Measurements from ENCODE around the gene RAB31. TPM values are rescaled to one million over a fixed set of nuclear protein-coding genes. Genes with fewer than 3 reads are reported as not detected.

Gene RAB31
- polyA plus RNA-seq, 1 donor from 2014 or later = 16.3 TPM

DNA sequence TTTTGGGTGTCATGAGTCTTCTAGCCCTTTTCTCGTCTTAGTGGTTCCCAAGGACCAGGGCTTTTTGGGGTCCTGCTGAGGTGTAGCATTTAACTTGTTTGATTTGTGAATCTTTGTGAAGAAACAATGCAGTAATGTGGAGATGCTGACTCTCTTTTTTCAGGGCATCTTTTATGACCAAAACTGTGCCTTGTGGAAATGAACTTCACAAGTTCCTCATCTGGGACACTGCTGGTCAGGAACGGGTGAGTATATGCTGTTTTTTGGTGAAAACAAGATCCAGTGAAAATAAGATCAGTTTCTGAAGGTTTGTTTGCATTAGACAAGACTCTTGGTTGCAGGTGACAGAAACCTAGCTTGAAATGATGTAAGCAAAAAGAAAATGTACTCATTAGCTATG, 83.9 kb downstream of the RAB31 start:
- Histone ChIP-seq H3K9me2 (ENCODE audit: insufficient read depth, low read length) (no peaks in the 10 kb centered on the region), H3K9ac (ENCODE audit: low read length) (no peak overlapping the region), H3K79me2 (replicated peaks; ENCODE audit: insufficient read depth, low read length) (no peaks in the 10 kb centered on the region), H3K27ac (ENCODE audit: low read length) (no peak overlapping the region), H4K20me1 (ENCODE audit: insufficient read depth) (no peaks in the 10 kb centered on the region), H3F3A (ENCODE audit: insufficient read depth, low read length, poor library complexity, severe bottlenecking) (no peaks in the 10 kb centered on the region), H3K27me3 (ENCODE audit: insufficient read depth, low read depth, low read length) (no peaks in the 10 kb centered on the region), H3K4me2 (ENCODE audit: low read length) (no peak overlapping the region), H3K9me3 (ENCODE audit: low read length) (no peaks in the 10 kb centered on the region), H3K36me3 (ENCODE audit: insufficient read depth, low read length) (no peaks in the 10 kb centered on the region), H2AFZ (ENCODE audit: low read depth, low read length) (no peak overlapping the region), H3K4me3 (ENCODE audit: low read length) (no peak overlapping the region)
- TF ChIP-seq, protein P1, sequence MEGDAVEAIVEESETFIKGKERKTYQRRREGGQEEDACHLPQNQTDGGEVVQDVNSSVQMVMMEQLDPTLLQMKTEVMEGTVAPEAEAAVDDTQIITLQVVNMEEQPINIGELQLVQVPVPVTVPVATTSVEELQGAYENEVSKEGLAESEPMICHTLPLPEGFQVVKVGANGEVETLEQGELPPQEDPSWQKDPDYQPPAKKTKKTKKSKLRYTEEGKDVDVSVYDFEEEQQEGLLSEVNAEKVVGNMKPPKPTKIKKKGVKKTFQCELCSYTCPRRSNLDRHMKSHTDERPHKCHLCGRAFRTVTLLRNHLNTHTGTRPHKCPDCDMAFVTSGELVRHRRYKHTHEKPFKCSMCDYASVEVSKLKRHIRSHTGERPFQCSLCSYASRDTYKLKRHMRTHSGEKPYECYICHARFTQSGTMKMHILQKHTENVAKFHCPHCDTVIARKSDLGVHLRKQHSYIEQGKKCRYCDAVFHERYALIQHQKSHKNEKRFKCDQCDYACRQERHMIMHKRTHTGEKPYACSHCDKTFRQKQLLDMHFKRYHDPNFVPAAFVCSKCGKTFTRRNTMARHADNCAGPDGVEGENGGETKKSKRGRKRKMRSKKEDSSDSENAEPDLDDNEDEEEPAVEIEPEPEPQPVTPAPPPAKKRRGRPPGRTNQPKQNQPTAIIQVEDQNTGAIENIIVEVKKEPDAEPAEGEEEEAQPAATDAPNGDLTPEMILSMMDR (IDR thresholded peaks at IDR 0.05; ENCODE audit: poor library complexity, severe bottlenecking) = no peak
- TF ChIP-seq POLR2AphosphoS5 (IDR thresholded peaks at IDR 0.05) = no peak
- no peak for TF ChIP-seq EP300 (conservative IDR thresholded peaks at IDR 0.05; ENCODE audit: poor library complexity, severe bottlenecking)
- no peak for TF ChIP-seq MXI1 (conservative IDR thresholded peaks at IDR 0.05; ENCODE audit: poor library complexity, severe bottlenecking)
- no peak for TF ChIP-seq TAF1 (IDR thresholded peaks at IDR 0.05; ENCODE audit: low read depth)
- TF ChIP-seq RAD21 (conservative IDR thresholded peaks at IDR 0.05) = no peak
- TF ChIP-seq SMC3 (conservative IDR thresholded peaks at IDR 0.05; ENCODE audit: poor library complexity) = no peak
- TF ChIP-seq, protein P2, sequence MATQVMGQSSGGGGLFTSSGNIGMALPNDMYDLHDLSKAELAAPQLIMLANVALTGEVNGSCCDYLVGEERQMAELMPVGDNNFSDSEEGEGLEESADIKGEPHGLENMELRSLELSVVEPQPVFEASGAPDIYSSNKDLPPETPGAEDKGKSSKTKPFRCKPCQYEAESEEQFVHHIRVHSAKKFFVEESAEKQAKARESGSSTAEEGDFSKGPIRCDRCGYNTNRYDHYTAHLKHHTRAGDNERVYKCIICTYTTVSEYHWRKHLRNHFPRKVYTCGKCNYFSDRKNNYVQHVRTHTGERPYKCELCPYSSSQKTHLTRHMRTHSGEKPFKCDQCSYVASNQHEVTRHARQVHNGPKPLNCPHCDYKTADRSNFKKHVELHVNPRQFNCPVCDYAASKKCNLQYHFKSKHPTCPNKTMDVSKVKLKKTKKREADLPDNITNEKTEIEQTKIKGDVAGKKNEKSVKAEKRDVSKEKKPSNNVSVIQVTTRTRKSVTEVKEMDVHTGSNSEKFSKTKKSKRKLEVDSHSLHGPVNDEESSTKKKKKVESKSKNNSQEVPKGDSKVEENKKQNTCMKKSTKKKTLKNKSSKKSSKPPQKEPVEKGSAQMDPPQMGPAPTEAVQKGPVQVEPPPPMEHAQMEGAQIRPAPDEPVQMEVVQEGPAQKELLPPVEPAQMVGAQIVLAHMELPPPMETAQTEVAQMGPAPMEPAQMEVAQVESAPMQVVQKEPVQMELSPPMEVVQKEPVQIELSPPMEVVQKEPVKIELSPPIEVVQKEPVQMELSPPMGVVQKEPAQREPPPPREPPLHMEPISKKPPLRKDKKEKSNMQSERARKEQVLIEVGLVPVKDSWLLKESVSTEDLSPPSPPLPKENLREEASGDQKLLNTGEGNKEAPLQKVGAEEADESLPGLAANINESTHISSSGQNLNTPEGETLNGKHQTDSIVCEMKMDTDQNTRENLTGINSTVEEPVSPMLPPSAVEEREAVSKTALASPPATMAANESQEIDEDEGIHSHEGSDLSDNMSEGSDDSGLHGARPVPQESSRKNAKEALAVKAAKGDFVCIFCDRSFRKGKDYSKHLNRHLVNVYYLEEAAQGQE (IDR thresholded peaks at IDR 0.05; ENCODE audit: borderline replicate concordance) = no peak
- TF ChIP-seq EZH2 (IDR thresholded peaks at IDR 0.05; ENCODE audit: borderline replicate concordance, insufficient read depth, low read length, poor library complexity, severe bottlenecking) = no peak

DNA sequence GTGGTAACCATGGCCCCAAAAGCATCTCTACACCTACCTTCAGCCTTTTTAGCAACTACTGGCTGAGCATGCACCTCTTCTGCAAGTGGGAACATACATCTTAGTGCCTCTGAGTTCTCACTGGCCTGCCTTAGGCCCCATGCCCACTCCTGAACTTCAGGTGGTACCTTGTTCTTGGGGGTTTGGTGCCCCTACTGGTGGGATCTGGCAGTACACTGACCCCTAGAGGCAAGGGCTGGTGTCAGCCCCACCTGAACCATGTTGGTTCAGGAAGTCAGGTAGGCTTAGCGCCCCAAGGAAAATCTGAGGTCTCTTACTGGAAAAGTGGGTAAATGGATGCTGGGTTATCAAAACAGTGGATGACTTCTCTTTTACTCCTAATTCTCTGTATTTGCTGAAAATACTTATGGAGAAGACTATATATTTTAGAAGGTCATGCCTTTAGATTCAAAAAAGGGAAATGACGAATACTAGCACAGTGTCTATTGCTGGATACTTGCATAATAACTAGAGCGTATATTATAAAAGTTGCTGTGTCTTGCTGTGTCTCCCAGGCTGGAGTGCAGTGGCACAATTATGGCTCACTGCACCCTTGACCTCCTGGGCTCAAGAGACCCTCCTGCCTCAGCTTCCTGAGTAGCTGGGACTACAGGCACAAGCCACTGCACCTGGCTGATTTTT, 84.6 kb downstream of the RAB31 start:
- no peaks in the 10 kb centered on the region for H3K9me2 ChIP-seq (ENCODE audit: insufficient read depth, low read length)
- no peak overlapping the region for H3K27ac ChIP-seq (ENCODE audit: low read length)
- H3K79me2 ChIP-seq (replicated peaks; ENCODE audit: insufficient read depth, low read length) = no peaks in the 10 kb centered on the region
- H3K9ac ChIP-seq (ENCODE audit: low read length) = no peak overlapping the region
- TF ChIP-seq EZH2 (IDR thresholded peaks at IDR 0.05; ENCODE audit: borderline replicate concordance, insufficient read depth, low read length, poor library complexity, severe bottlenecking) (no peak), POLR2AphosphoS5 (IDR thresholded peaks at IDR 0.05) (no peak), TAF1 (IDR thresholded peaks at IDR 0.05; ENCODE audit: low read depth) (no peak), EP300 (conservative IDR thresholded peaks at IDR 0.05; ENCODE audit: poor library complexity, severe bottlenecking) (no peak)
- no peaks in the 10 kb centered on the region for H3K36me3 ChIP-seq (ENCODE audit: insufficient read depth, low read length)
- H2AFZ ChIP-seq (ENCODE audit: low read depth, low read length) = no peak overlapping the region
- no peaks in the 10 kb centered on the region for H3K27me3 ChIP-seq (ENCODE audit: insufficient read depth, low read depth, low read length)
- no peak overlapping the region for H3K4me2 ChIP-seq (ENCODE audit: low read length)
- no peaks in the 10 kb centered on the region for H3K9me3 ChIP-seq (ENCODE audit: low read length)
- H3F3A ChIP-seq (ENCODE audit: insufficient read depth, low read length, poor library complexity, severe bottlenecking) = peaks cover 2% of the 10 kb centered on the region
- H4K20me1 ChIP-seq (ENCODE audit: insufficient read depth) = no peaks in the 10 kb centered on the region
- H3K4me3 ChIP-seq (ENCODE audit: low read length) = no peak overlapping the region

Measured in neural cell (in vitro differentiated cells).